Ascending aorta (tissue), 2 donors: ENCODE data around the gene SYTL5. TPM values are rescaled to one million over a fixed set of nuclear protein-coding genes. Genes with fewer than 3 reads are reported as not detected.

Source experiments
- DNase-seq, 2 donors: peaks; one replicate each; pipeline ENCODE4 v3.0.0-alpha.2; 2019; ENCODE audit warnings: low spot score in 2 of 2
- H3K27ac ChIP-seq, 2 donors: fragments of 200-600 bp; sonication (generic); one replicate each; pipeline ENCODE4 v1.5.1; 2016 to 2017; ENCODE audit warnings: mild to moderate bottlenecking in 1 of 2
- H3K27me3 ChIP-seq: fragments of 200-600 bp; sonication (generic); one replicate; pipeline ENCODE4 v1.5.1; 2017
- H3K36me3 ChIP-seq, 2 donors: fragments of 200-600 bp; sonication (generic); one replicate each; pipeline ENCODE4 v1.5.1; 2016
- H3K4me1 ChIP-seq, 2 donors: fragments of 200-600 bp; sonication (generic); one replicate each; pipeline ENCODE4 v1.5.1; 2016 to 2017; ENCODE audit warnings: mild to moderate bottlenecking in 1 of 2
- H3K4me3 ChIP-seq, 2 donors: fragments of 200-600 bp; sonication (generic); one replicate each; pipeline ENCODE4 v1.5.1; 2016 to 2017; ENCODE audit warnings: mild to moderate bottlenecking in 1 of 2
- H3K9me3 ChIP-seq, 2 donors: fragments of 200-600 bp; sonication (generic); one replicate each; pipeline ENCODE4 v1.5.1; 2016
- intact Hi-C: fragments of 100-400 bp; cut with DNase I; formaldehyde crosslinking; loops from one replicate; pipeline ENCODE4 v1.15.1; 2023
- total RNA-seq: library from RNA; depleted of rRNA; stranded (reverse); fragments of >200 nt; gene quantifications from one replicate; pipeline ENCODE4 v1.1.0, GENCODE V29; 2016
- TF ChIP-seq, protein P1 (sequence below), 3 experiments: fragments of 200-600 bp in 2 of 3; fragments of 450-650 bp in 1 of 3; sonication (generic) in 2 of 3; IDR thresholded peaks; one replicate each; pipeline ENCODE4 v1.5.1; 2016 to 2019; ENCODE audit warnings: antibody characterized with exemption in 3 of 3, mild to moderate bottlenecking in 1 of 3, moderate library complexity in 1 of 3

SYTL5 gene
- total RNA-seq, 1 donor from 2014 or later = not detected

DNA sequence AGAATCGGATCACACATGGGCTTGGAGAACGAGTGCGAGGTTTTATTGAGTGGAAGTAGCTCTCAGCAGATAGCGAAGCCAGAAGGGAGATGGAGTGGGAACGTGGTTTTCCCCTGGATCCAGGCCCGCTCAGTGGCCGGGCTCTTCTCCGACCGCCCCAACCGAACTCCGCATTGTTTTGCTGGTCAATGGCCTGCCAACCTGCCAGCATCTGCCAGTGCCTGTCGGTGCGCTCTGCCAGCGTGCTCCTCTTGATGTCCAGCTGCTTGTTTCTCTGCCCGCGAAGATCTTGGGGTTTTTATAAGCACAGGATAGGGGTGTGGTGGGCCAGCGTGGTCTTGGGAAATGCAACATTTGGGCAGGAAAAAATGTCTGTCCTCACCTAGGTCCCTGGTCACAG lies 5.6 kb upstream of the SYTL5 start:
- TF ChIP-seq, protein P1, sequence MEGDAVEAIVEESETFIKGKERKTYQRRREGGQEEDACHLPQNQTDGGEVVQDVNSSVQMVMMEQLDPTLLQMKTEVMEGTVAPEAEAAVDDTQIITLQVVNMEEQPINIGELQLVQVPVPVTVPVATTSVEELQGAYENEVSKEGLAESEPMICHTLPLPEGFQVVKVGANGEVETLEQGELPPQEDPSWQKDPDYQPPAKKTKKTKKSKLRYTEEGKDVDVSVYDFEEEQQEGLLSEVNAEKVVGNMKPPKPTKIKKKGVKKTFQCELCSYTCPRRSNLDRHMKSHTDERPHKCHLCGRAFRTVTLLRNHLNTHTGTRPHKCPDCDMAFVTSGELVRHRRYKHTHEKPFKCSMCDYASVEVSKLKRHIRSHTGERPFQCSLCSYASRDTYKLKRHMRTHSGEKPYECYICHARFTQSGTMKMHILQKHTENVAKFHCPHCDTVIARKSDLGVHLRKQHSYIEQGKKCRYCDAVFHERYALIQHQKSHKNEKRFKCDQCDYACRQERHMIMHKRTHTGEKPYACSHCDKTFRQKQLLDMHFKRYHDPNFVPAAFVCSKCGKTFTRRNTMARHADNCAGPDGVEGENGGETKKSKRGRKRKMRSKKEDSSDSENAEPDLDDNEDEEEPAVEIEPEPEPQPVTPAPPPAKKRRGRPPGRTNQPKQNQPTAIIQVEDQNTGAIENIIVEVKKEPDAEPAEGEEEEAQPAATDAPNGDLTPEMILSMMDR (IDR thresholded peaks at IDR 0.05) = no peak
- Histone ChIP-seq H3K27me3 (no peaks in the 10 kb centered on the region), H3K27ac (no peak overlapping the region), H3K4me1 (no peaks in the 10 kb centered on the region), H3K4me3 (no peak overlapping the region), H3K9me3 (peaks cover 0 to 5% of the 10 kb centered on the region in 2 donors), H3K36me3 (no peaks in the 10 kb centered on the region)
- intact Hi-C loops = no loop called here
- no peak for DNase-seq

DNA sequence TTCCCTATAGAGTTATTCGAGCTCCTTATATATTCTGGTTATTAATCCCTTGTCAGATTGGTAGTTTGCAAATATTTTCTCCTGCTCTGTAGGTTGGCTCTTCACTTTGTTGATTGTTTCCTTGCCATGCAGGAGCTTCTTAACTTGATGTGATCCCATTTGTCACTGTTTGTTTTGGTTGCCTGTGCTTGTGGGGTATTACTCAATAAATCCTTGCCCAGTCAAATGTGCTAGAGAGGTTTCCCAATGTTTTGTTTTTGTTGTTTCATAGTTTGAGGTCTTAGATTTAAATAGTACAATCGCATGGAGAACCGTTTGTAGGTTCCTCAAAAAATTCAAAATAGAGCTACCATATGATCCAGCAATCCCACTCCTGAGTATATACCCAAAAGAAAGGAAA lies 2.3 kb upstream of the SYTL5 start:
- Histone ChIP-seq H3K27ac (no peak overlapping the region), H3K4me1 (no peaks in the 10 kb centered on the region), H3K36me3 (no peaks in the 10 kb centered on the region), H3K9me3 (peaks cover 0 to 5% of the 10 kb centered on the region in 2 donors), H3K27me3 (no peaks in the 10 kb centered on the region), H3K4me3 (no peak overlapping the region)
- TF ChIP-seq, protein P1 (IDR thresholded peaks at IDR 0.05) = no peak
- DNase-seq = no peak
- intact Hi-C loops = no loop called here

DNA sequence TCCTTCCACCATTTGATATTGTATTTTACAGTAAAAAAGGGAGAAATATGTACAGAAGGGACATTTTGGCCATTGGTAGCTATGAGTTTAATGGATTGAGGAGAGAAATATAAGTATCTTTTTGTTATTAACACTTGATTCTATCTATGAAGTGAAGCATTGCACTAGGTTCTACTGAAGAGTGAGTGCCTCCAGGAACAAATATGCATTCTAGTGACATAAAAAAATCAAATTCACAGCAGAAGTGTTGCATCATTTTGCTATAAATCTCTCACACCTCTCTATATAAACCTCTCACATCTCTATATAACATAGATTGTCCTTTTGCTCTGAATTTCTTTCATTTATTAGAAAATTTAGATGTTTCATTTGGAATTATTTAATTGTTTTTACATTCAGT lies 425 bp downstream of the SYTL5 start:
- TF ChIP-seq, protein P1 (IDR thresholded peaks at IDR 0.05) = no peak
- no peak overlapping the region for H3K4me3 ChIP-seq
- H3K9me3 ChIP-seq = peaks cover 0 to 5% of the 10 kb centered on the region in 2 donors
- no peaks in the 10 kb centered on the region for H3K4me1 ChIP-seq
- DNase-seq = no peak
- no peaks in the 10 kb centered on the region for H3K27me3 ChIP-seq
- intact Hi-C loops = no loop called here
- H3K36me3 ChIP-seq = no peaks in the 10 kb centered on the region
- H3K27ac ChIP-seq = no peak overlapping the region

DNA sequence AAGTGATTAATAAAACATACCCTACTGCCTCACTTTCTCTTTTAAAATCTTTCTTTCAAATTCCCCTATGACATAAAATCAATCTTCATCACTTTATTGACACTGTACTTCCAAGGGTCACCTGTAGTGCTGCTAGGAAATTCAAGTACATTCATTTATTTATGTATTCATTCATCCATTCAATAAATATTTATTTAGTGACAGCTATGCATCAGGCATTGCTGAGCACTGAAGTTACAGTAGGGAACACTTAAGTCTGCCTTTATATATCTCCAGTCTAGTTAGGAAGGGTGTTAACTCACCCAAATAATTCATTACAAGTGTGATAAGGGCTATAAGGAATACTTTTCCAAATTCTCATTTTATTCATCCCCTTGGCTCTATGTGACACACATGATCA lies 2.3 kb downstream of the SYTL5 start:
- DNase-seq = no peak
- H3K27me3 ChIP-seq = no peaks in the 10 kb centered on the region
- H3K36me3 ChIP-seq = no peaks in the 10 kb centered on the region
- H3K9me3 ChIP-seq = peaks cover 0 to 5% of the 10 kb centered on the region in 2 donors
- TF ChIP-seq, protein P1 (IDR thresholded peaks at IDR 0.05) = no peak
- H3K27ac ChIP-seq = no peak overlapping the region
- intact Hi-C loops = no loop called here
- no peaks in the 10 kb centered on the region for H3K4me1 ChIP-seq
- no peak overlapping the region for H3K4me3 ChIP-seq

DNA sequence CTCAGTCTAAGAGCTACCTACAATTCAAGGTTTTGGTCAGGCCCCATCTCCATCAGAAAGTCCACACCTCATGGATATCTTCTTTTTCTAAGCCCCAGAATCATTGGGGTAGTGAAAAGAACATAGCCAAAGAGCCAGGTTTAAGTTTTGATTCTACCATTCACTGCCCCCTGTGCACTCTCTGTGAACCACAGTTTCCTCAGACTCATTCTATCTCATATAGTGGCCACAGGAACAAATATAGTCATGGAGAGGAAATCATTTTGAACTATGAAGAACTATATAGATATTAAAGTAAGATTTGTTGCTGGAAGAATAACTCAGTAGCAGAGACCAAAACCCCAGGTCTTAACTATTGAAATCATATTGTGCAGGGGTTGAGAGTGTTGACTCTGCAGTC lies 3.3 kb downstream of the SYTL5 start:
- Histone ChIP-seq H3K4me1 (no peaks in the 10 kb centered on the region), H3K27ac (no peak overlapping the region), H3K27me3 (no peaks in the 10 kb centered on the region), H3K9me3 (peaks cover 0 to 5% of the 10 kb centered on the region in 2 donors), H3K36me3 (no peaks in the 10 kb centered on the region), H3K4me3 (no peak overlapping the region)
- TF ChIP-seq, protein P1 (IDR thresholded peaks at IDR 0.05) = no peak
- intact Hi-C loops = no loop called here
- no peak for DNase-seq

DNA sequence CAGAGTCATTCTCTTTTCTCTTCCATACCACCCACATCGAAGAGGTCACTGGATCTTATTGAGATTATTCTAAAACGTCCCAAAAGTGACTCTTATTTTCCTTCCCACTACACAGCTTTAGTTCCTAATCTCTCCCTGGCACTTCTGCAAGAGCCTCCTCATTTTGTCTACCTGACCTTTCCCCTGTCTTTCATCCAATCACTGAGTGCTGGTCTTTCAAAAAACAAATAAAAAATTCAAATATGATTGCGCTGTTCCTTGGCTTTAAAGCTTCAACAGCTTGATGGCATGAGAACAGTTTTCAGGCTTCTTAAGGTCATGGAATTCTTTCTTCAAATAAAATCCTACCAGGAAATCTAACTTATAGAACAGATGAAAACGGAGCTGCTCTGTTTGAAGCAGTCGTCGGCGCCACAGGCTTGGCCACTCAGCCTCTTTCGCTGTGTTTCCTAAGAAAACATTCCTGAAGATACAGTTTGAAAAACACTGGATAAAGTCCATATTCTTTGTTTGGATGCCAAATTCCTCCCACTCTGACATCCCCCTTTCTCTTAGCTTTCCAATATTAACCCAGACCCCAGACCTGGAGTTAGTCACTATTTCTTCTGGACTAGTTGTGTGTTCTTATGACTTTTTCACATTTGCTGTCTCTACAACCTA lies 12.5 kb downstream of the SYTL5 start:
- H3K36me3 ChIP-seq = no peaks in the 10 kb centered on the region
- intact Hi-C loops = no loop called here
- TF ChIP-seq, protein P1 (IDR thresholded peaks at IDR 0.05) = no peak

More for the DNA sequence above, 12.5 kb downstream of the SYTL5 start:
- H3K9me3 ChIP-seq = no peaks in the 10 kb centered on the region
- H3K4me3 ChIP-seq = no peak overlapping the region
- H3K27ac ChIP-seq = no peak overlapping the region
- no peaks in the 10 kb centered on the region for H3K4me1 ChIP-seq
- no peak for DNase-seq
- H3K27me3 ChIP-seq = no peaks in the 10 kb centered on the region
